ENCODE measurements around the gene PPP1R3F.

DNA sequence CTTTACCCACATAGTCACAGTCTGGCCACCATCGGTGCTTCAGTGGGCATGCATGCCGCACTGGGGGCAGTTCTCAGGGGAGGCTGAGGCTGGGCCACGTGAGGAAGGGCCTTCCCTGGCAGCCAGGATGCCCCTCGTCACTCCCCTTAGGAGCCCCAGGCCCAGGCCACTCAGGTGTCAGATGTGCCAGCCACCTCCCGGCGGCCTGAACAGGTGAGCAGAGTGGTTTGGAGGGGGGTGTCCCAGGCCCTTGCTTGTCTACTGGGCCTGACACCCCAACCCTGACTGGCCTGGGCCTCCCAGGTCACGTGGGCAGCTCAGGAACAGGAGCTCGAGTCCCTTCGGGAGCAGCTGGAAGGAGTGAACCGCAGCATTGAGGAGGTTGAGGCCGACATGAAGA is 22.2 kb upstream of the PPP1R3F start:
- TF ChIP-seq POLR2A (IDR thresholded peaks at IDR 0.05; ENCODE audit: low read length) = no peak
- no peak for TF ChIP-seq GATA1 (IDR thresholded peaks at IDR 0.05; ENCODE audit: low read depth, low read length)

Data from erythroblast (primary cell).